ENCODE results near the gene TXNDC8.
A peak's percentile ranks its signal among the peaks of the same experiment; 100 is the strongest.

The TXNDC8 gene

GRCh38 chr9:110278080-110278707 lies 59.5 kb downstream of the TXNDC8 start:
- no peak for DNase-seq (ENCODE audit: low spot score)

DNA sequence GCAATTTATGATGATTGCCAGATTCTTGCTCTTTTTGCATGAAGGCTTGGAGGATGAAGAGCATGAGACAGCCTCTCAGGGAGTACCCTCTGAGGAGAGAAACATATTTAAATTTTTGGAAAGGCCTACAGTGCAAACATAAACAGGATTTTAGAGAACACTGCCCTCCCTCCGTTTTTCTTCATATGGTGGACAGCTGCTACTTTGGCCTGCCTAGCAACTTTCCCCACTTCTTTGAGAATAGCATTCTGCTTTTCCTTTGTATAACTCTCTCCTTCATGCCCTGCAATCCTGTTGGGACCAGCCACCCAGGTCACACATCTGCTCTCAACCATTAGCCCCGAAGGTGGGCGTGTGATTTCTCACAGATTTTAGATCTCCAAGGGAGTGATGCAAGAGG lies 60.9 kb downstream of the TXNDC8 start:
- DNase-seq (ENCODE audit: low spot score): no peak

DNA sequence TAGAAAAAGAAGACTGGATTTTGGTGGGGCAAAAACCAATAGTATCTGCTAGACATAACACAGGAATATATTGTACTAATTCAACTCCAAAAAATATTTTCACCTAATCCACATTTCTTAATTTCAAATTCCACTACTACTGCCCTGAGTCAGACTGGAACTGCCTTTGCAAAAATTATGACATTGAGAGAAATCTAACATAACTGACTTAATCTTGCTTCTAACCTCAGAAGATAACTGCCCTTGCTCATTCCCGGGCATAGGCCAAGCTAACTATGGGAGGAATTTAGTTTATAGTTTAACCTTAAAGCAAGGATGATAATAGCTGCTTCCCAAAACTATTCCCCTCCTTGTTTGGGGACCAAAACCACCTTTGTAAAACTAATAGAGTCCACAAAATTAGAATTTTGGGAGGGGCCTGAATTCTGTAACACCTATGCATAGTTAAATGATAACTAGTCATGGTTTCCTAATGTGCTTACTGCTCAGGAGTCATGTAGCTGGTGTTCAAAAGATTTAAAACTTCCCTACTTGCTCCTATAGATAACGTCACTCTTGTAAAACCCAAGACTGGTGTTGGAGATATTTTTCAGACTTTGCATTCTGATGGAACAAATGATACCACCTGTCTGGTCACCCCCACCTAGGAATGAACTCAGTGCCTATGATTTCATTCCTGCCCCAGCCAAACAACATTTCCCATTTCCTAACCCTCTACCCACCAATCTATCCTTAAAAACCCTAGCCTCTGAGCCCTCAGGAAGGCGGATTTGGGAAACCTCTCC lies 67.3 kb downstream of the TXNDC8 start:
- no peak for DNase-seq (ENCODE audit: low spot score)

DNA sequence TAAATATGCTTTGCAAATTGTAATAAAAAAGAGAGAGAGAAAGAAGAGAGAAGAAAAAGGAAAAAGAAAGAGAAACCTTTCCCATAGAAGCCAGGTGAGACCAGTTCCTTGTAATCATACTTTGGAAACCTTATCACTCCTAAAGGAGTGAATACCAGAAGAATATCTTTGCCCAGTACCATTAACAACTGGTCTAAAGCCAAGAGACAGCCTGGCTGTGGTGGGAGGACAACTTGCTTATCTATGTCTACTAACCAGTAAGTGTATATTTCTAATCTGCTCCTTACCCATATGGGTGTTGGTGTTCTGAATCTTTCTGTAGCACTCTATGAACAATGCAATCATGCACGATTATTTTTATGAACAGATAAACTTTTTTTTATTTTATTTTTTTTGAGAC lies 70.9 kb downstream of the TXNDC8 start:
- no peak for DNase-seq (ENCODE audit: low spot score)

GRCh38 chr9:110261632-110262031 lies 76.0 kb downstream of the TXNDC8 start:
- DNase-seq (ENCODE audit: low spot score): no peak

- DNase-seq (ENCODE audit: low spot score): no peak
Observed at GRCh38 chr9:110260911-110261310, 76.8 kb downstream of the TXNDC8 start.

DNA sequence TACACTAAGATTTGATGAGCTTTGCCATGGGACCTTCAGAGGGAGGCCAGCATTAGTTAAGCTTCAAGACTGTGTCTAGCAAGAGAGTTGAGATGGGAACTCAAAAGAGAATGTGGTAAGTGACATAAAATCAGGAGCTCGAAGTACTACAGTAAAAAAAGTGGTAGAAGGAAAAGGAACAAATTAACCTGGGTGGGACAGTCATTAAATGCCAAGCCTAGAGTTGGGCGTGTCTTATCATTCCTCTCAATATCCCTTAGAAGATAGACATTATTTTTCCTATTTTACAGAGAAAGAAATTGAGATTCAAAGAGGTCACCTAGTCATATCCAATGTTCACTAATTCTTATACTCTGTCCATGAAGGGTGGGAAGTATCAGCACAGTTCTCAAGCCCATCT lies 78.1 kb downstream of the TXNDC8 start:
- no peak for DNase-seq (ENCODE audit: low spot score)

GRCh38 chr9:110258690-110259091 lies 79.0 kb downstream of the TXNDC8 start:
- DNase-seq (ENCODE audit: low spot score): no peak

DNA sequence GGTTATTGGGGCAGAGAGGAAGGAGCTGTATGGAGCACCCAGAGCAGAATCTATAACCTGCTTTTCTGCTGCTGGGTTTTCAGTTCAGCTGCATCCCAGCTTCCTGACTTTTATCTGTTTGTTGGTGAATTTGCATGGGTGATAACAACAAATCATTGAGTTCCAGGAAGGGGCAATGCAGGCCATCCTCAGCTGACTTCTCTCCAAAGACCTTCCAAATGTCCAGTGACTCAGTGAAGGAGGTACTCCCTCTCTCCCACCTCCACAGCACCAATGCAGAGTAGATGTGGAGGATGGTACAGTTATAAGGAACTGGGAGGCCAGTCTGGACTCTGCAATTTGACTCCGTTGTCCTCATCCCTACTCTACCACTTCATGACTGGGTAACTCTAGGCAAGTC lies 79.7 kb downstream of the TXNDC8 start:
- no peak for DNase-seq (ENCODE audit: low spot score)

DNA sequence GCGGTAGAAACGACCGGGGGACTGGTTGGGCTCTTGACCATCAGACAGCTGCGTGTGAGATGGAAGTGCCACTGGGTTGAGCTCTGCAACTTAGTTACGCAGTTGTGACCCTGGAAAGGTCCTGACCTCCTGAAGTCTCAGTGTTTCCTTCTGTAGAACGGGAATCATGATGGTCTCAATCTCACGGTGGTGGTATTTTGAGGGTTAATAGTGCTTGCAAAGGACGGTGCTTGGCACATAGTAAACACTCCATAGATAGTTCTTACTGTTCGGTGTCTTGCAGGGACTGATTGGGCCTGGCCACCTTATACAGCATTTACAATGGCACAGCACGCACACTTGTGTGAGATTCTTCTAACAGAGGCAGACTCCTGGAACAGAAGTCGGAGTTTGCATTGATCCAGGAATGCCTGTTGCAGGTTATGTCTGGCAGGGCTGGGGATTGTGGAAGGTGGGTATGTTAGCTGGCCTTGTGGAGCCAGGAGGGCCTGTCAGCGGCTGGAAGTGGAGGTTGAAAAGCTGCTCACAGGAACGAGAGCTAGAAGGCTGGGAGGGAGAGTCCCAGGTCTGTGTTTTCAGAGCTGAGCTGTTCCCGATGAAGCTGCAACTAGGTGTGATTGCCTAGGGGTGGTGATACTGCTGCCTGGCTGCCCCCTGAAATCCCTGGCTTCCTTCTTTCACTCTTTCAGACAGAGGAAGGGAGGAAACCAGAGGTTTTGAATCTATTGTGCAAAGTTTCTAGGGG lies 80.4 kb downstream of the TXNDC8 start:
- DNase-seq (ENCODE audit: low spot score): no peak

DNA sequence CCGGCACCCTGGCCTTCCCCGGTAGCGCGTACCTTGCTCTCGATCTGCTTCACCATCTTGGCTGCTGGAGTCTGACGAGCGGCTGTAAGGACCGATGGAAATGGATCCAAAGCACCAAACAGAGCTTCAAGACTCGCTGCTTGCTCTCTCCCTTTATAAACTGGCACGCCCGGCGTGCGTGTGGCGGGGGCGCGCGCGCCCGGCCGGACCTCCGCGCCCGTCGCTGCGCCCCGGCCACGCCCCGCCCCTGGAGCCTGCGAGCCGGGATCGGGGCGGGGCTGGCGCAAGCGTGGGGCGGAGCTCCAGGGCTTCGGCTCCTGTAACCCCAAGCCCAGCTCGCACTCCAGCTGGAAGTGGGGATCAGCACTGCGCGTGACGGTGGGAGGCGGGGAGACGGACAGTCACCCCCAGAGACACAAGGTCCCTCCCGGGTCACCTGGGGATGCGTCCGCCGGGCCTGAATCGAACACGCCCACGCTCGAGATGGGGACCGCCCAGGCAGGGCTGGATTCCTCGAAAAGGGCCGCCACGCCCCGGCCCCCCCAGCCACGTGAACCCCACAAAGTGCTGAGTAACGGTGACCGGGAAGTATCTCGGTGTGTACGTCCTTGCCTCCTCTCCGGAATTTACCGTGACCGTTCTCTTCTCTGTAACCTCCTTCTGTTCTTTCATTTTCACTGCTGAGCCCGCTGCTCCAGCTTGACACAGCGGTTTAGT lies 81.1 kb downstream of the TXNDC8 start, which contains the start of gene TXN:
Gene TXN, minus strand, starts transcription at position 128 of the 717 bp plus-strand sequence. Its CDS starts 72 bp downstream, at position 56.
- peak; percentile 78 for DNase-seq (ENCODE audit: low spot score)

DNA sequence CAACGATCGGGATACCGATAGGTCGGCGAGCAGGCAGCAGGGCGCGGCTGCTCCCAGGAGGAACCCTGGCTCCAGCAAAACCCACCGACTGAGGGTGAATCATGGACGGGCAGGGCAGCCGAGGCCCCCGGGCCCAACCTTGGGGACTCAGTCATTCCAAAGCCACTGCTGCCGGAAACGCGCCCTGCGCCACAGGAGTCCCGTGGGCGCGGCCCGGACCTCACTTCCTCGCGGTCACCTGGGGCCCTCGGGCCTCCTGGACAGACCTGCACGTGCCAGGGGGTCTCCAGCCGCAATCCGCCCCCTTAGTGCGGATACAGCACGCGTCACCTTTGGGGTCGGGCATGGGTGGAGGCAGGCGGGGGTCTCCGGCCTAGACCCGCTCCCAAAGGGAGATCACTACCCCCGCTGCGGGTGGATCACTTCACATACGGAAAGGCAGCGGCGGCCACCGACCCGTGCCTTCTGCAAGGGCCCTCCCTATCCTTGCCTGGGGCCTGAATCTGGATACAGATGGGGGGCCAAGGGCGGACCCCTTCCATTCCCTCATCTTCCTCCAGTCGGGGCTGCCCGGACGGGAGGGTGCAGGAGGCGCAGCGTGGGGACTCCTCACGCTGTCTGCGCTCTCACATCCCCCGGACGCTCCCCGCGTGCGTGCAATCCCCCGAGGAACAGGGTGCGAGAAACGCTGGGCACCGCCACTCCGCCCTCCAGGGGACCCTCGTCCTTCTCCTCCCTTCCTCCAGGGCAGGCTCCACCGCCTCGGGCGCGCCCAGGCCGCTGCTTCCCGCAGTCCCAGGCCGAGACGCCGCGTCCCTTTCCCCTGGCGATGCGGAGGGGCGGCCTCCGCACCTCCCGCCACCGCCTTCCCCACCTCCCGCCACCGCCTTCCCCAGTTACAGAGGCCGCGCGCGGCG lies 81.9 kb downstream of the TXNDC8 start:
- peak; percentile 18 for DNase-seq (ENCODE audit: low spot score)

- DNase-seq (ENCODE audit: low spot score): no peak
Observed at GRCh38 chr9:110255034-110255462, 82.6 kb downstream of the TXNDC8 start.

DNA sequence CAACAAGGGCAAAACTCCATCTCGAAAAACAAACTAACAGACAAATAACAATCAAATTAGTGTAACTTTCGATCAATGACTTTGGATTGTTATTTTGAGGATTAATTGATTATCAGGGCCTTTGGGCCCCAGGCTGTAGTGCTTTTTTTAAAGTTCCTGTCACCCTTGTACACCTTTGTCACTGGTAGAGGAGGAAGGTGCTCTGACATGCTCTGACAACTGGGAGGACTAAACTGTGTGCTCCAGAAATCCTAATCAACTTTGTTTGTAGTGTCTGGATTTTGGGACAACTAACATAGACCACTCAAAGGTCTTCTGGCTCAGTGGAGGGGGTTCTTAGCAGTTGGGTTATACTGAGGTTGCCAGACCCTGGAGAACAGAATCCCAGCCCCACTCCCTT lies 83.2 kb downstream of the TXNDC8 start:
- DNase-seq (ENCODE audit: low spot score): no peak

All from CD4-positive, alpha-beta T cell treated with Interleukin-6 at 100 ng/mL for 8 hours (primary cell).